Upper lobe of left lung (tissue), 4 donors: ENCODE measurements around the gene SLIT1.

Experiments used
- CTCF ChIP-seq, 6 experiments: fragments of 450-650 bp in 4 of 6; fragments of 200-600 bp in 2 of 6; sonication (generic) in 2 of 6; IDR thresholded peaks; one replicate each; pipeline ENCODE4 v1.5.1; 2016 to 2019; ENCODE audit warnings: antibody characterized with exemption in 6 of 6
- EP300 ChIP-seq, 4 donors: sonication (generic); formaldehyde crosslinking; IDR thresholded peaks; one replicate each; pipeline ENCODE4 v1.5.1; 2017; ENCODE audit warnings: antibody characterized with exemption in 4 of 4, control low read depth in 2 of 4
- POLR2A ChIP-seq, 4 donors: fragments of 450-650 bp; IDR thresholded peaks; one replicate each; pipeline ENCODE4 v1.5.1; 2016 to 2017; ENCODE audit warnings: antibody characterized with exemption in 4 of 4, mild to moderate bottlenecking in 2 of 4

- TF ChIP-seq POLR2A (IDR thresholded peaks at IDR 0.05) (no peak), CTCF (IDR thresholded peaks at IDR 0.05) (no peak), EP300 (IDR thresholded peaks at IDR 0.05) (no peak)
These were observed 197.3 kb downstream of the SLIT1 start for GRCh38 chr10:96988426-96988825.
